Neutrophil (primary cell): ENCODE results near the gene NUTF2.

ENCODE experiments used
- H3K27ac ChIP-seq: fragments of 200-600 bp; sonication (generic); 2 replicates; pipeline ENCODE4 v1.5.1; 2016; ENCODE audit warnings: mild to moderate bottlenecking, moderate library complexity
- H3K27me3 ChIP-seq: fragments of 200-600 bp; sonication (generic); 2 replicates; pipeline ENCODE4 v1.6.0; 2016; ENCODE audit warnings: mild to moderate bottlenecking
- H3K36me3 ChIP-seq: fragments of 200-600 bp; sonication (generic); 2 replicates; pipeline ENCODE4 v1.5.1; 2017
- H3K4me1 ChIP-seq, 2 experiments: fragments of 200-600 bp in 1 of 2; sonication (generic) in 1 of 2; 1 replicate in 1 of 2; 2 replicates in 1 of 2; pipeline versions ENCODE4 v1.5.1 to v1.6.1; 2013 to 2016; ENCODE audit warnings: low read depth in 1 of 2, low read length in 1 of 2, mild to moderate bottlenecking in 1 of 2, moderate library complexity in 1 of 2; ENCODE audit not compliant: control insufficient read depth in 1 of 2, insufficient read depth in 1 of 2
- H3K4me3 ChIP-seq, 2 experiments: fragments of 200-600 bp in 1 of 2; sonication (generic) in 1 of 2; 1 replicate in 1 of 2; 2 replicates in 1 of 2; pipeline ENCODE4 v1.5.1; 2013 to 2016; ENCODE audit warnings: low read depth in 1 of 2, low read length in 1 of 2, mild to moderate bottlenecking in 1 of 2, moderate library complexity in 1 of 2
- H3K9me3 ChIP-seq: fragments of 200-600 bp; sonication (generic); 2 replicates; pipeline ENCODE4 v1.5.1; 2016
- TF ChIP-seq, protein P1 (sequence below): fragments of 200-600 bp; sonication (generic); IDR thresholded peaks from 2 replicates; pipeline ENCODE4 v1.5.1; 2016; ENCODE audit warnings: antibody characterized with exemption

The NUTF2 gene

DNA sequence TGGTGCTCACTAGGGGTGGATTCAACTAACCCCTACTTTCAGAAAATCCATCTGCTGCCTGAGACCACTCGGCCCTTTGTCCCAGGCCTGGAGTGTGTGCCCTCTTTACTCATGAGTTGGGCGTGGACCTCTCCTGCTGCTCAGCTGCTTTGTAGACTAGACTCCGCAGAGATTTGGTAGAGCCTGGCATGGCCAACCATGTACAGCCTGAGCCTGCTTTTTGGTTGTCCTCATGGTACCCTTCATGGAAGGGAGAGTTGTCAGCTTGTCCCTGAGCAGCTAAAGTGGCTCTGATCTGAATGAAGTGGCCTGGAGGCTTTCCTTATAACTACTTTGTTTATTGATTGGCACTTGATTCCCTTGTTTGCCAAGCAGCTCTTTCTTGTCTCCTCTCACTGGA lies 27.6 kb downstream of the NUTF2 start:
- H3K27ac ChIP-seq: no peak overlapping the region

DNA sequence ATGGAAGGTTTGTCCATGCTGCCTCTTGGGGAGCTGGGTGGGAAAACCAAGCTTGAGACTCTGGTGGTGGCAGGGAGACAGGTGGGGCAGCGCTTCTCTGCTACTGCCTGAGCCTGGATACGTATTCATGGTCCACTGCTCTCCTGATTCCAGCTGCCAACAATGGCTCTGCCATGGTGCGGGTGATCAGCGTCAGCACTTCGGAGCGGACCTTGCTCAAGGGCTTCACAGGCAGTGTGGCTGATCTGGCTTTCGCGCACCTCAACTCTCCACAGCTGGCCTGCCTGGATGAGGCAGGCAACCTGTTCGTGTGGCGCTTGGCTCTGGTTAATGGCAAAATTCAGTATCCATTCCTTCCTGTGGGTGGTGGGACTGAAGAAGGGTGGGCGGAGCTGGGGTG lies 30.3 kb downstream of the NUTF2 start:
- Histone ChIP-seq H3K4me3 (no peak overlapping the region), H3K9me3 (no peaks in the 10 kb centered on the region), H3K36me3 (peaks cover 62% of the 10 kb centered on the region), H3K4me1 (peaks cover 20 to 21% of the 10 kb centered on the region in 2 experiments), H3K27ac (no peak overlapping the region), H3K27me3 (no peaks in the 10 kb centered on the region)
- TF ChIP-seq, protein P1, sequence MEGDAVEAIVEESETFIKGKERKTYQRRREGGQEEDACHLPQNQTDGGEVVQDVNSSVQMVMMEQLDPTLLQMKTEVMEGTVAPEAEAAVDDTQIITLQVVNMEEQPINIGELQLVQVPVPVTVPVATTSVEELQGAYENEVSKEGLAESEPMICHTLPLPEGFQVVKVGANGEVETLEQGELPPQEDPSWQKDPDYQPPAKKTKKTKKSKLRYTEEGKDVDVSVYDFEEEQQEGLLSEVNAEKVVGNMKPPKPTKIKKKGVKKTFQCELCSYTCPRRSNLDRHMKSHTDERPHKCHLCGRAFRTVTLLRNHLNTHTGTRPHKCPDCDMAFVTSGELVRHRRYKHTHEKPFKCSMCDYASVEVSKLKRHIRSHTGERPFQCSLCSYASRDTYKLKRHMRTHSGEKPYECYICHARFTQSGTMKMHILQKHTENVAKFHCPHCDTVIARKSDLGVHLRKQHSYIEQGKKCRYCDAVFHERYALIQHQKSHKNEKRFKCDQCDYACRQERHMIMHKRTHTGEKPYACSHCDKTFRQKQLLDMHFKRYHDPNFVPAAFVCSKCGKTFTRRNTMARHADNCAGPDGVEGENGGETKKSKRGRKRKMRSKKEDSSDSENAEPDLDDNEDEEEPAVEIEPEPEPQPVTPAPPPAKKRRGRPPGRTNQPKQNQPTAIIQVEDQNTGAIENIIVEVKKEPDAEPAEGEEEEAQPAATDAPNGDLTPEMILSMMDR: no peak

More for the DNA sequence above, 27.6 kb downstream of the NUTF2 start:
- peaks cover 35% of the 10 kb centered on the region for H3K36me3 ChIP-seq
- peaks cover 23 to 27% of the 10 kb centered on the region in 2 experiments for H3K4me1 ChIP-seq
- H3K27me3 ChIP-seq: no peaks in the 10 kb centered on the region
- peak overlapping the region; percentile 84 to 90 for H3K4me3 ChIP-seq
- no peaks in the 10 kb centered on the region for H3K9me3 ChIP-seq
- TF ChIP-seq, protein P1: no peak

DNA sequence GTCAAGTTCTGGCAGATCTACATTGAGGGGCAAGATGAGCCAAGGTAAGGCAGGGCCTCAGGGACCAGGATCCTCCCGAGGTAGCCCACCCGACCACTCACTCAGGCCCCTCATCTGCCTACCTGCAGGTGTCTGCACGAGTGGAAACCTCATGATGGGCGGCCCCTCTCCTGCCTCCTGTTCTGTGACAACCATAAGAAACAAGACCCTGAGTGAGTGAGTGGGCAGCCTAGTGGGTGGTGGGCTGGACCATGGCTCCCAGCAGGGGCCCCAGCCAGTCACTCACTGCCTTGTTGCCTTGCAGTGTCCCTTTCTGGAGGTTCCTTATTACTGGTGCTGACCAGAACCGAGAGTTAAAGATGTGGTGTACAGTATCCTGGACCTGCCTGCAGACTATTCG lies 31.5 kb downstream of the NUTF2 start:
- Histone ChIP-seq H3K9me3 (no peaks in the 10 kb centered on the region), H3K4me3 (no peak overlapping the region), H3K36me3 (peaks cover 73% of the 10 kb centered on the region), H3K27ac (no peak overlapping the region), H3K4me1 (peaks cover 13 to 14% of the 10 kb centered on the region in 2 experiments), H3K27me3 (no peaks in the 10 kb centered on the region)
- TF ChIP-seq, protein P1: no peak

DNA sequence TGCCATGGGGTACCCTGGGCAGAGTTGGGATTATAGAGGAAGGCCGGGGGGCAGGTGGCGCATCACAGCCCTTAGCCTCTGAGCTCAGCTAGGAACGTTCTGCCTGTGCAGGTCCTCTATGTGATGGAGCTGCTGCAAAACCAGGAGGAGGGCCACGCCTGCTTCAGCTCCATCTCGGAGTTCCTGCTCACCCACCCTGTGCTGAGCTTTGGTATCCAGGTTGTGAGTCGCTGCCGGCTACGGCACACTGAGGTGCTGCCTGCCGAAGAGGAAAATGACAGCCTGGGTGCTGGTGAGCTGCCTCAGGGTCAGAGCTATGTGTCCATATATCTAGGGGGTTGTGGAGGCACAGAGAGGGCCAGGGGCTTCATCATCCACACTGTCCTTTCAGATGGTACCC lies 32.1 kb downstream of the NUTF2 start:
- Histone ChIP-seq H3K4me3 (no peak overlapping the region), H3K27ac (no peak overlapping the region), H3K4me1 (peaks cover 8% of the 10 kb centered on the region in 2 experiments), H3K27me3 (no peaks in the 10 kb centered on the region), H3K36me3 (peaks cover 79% of the 10 kb centered on the region), H3K9me3 (no peaks in the 10 kb centered on the region)
- TF ChIP-seq, protein P1: no peak

DNA sequence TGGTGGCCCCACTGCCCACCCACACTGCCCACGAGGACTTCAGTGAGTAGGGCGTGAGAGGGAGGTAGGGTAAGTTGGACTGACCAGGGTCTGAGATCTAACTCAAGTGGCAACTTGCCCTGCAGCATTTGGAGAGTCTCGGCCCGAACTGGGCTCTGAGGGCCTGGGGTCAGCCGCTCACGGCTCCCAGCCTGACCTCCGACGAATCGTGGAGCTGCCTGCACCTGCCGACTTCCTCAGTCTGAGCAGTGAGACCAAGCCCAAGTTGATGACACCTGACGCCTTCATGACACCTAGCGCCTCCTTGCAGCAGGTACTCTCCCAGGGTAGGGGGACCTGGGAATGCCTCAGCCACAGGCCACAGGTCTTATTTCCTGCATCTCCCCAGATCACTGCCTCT lies 32.7 kb downstream of the NUTF2 start:
- Histone ChIP-seq H3K27me3 (no peaks in the 10 kb centered on the region), H3K4me1 (peaks cover 1 to 2% of the 10 kb centered on the region in 2 experiments), H3K9me3 (no peaks in the 10 kb centered on the region), H3K36me3 (peaks cover 86% of the 10 kb centered on the region), H3K4me3 (no peak overlapping the region), H3K27ac (no peak overlapping the region)
- TF ChIP-seq, protein P1: no peak

DNA sequence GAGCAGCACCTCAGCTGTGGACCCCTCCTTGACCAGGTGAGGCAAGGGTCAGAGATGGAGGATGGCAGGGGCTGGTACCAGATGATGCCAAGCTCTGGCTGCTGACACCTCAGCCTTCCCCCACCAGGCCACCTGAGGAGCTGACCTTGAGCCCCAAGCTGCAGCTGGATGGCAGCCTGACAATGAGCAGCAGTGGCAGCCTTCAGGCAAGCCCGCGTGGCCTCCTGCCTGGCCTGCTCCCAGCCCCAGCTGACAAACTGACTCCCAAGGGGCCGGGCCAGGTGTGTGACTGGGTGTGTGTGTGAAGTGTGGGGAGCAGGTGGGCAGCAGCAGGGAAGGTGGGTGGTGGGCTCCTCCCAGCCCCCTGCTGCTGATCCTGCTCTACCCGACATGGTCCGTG lies 33.2 kb downstream of the NUTF2 start:
- Histone ChIP-seq H3K27ac (no peak overlapping the region), H3K4me3 (no peak overlapping the region), H3K9me3 (no peaks in the 10 kb centered on the region), H3K27me3 (no peaks in the 10 kb centered on the region), H3K4me1 (no peaks in the 10 kb centered on the region), H3K36me3 (peaks cover 90% of the 10 kb centered on the region)
- TF ChIP-seq, protein P1: no peak
